HG03432 (cell line): Measurements from ENCODE around the gene NEUROG1.

ENCODE experiments used
- ATAC-seq: cut with Tn5 transposase; IDR thresholded peaks from one replicate; pipeline ENCODE4 v1.9.1; 2021; ENCODE audit warnings: mild to moderate bottlenecking, moderate library complexity; ENCODE audit not compliant: unreplicated experiment

The NEUROG1 gene, protein sequence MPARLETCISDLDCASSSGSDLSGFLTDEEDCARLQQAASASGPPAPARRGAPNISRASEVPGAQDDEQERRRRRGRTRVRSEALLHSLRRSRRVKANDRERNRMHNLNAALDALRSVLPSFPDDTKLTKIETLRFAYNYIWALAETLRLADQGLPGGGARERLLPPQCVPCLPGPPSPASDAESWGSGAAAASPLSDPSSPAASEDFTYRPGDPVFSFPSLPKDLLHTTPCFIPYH

DNA sequence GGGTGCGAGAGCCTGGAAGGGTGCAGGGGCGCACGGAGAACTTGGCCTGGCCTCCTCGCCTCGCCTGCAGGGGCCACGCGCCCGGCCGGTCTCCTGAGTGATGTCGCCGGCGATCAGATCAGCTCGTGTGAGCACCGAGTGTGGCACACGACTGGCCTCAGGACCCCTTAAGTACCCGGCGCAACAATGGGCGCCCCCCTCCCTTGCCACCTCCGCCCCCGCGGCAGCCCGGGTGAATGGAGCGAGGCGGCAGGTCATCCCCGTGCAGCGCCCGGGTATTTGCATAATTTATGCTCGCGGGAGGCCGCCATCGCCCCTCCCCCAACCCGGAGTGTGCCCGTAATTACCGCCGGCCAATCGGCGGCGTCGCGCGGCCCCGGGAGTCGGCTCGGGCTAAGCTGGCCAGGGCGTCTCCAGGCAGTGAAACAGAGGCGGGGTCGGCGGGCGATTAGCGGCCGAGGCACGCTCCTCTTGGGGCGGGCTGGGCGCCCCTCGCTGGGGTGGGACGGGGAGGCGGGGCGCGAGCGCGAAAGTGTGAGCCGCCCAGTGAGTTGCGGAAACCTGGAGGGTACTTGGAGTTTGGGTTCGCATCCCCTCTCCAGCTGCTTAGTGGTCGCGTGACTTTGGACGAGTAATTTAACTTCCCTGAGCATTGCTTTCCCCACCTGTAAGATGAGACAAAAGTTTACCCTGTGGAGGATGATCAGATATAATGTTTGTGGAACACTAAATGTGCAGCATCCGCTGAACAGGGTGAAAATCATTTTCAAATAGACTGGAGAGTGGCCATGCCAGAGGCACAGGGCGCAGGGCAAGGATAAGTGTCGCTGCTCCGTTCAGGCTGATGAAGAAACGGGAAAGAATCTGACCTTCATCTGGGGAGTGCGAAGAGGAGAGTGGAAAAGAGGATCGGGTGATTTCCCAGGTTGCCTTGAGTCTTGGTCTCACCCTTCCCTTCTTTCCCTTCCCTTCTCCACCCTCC is at the start of gene NEUROG1:
Gene NEUROG1 (minus strand): TSS at position 145 of the 982 bp plus-strand sequence. CDS start 274 bp downstream, outside the sequence.
- no peak for ATAC-seq

GRCh38 chr5:135584918-135585317 is 49.2 kb upstream of the NEUROG1 start:
- ATAC-seq = no peak

GRCh38 chr5:135584276-135584675 is 48.5 kb upstream of the NEUROG1 start:
- ATAC-seq = no peak

- ATAC-seq = no peak
Measured at GRCh38 chr5:135582099-135582781, 46.5 kb upstream of the NEUROG1 start.

- no peak for ATAC-seq
Measured at GRCh38 chr5:135578685-135579341, 43.0 kb upstream of the NEUROG1 start, which contains the start of gene CXCL14. CXCL14 (minus strand) TSS chr5:135578991; CDS start chr5:135578778, 213 bp downstream.

DNA sequence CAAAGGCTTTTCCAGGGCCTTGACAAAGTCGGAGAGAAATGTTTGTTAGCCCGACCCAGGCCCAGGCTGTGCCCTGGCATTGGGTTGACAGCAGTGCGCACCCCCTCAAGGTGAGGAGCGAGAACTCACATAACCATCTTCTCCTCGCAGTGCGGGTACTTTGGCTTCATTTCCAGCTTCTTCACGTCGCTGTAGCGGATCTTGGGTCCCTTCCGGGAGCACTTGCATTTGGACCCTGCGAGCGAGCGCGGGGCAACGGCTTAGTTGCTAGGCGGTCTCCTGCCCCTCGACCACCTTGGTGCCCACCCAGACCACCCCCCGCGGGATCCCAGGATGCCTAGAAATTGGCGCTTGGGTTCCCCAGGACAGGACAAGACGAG is 42.5 kb upstream of the NEUROG1 start:
- ATAC-seq = no peak

DNA sequence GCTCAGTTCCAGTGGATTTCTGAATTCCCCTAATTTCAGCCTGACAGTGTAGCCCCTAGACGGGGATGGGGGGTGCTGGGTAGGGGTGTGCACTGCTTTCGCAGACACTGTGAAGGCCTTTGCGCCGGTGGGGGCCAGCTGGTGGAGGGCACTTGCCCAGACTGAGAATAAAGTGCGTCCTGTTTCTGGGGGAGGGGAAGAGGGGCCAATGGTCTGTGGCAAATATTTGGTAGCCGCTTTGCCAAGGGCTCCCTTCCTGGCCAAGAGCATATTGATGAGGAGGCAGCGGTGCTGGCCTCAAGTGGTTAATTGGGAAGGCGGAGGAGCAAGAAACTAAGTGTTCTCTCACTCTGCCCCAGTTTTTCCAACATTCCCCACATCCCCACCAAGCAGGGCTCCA is 41.7 kb upstream of the NEUROG1 start:
- no peak for ATAC-seq

DNA sequence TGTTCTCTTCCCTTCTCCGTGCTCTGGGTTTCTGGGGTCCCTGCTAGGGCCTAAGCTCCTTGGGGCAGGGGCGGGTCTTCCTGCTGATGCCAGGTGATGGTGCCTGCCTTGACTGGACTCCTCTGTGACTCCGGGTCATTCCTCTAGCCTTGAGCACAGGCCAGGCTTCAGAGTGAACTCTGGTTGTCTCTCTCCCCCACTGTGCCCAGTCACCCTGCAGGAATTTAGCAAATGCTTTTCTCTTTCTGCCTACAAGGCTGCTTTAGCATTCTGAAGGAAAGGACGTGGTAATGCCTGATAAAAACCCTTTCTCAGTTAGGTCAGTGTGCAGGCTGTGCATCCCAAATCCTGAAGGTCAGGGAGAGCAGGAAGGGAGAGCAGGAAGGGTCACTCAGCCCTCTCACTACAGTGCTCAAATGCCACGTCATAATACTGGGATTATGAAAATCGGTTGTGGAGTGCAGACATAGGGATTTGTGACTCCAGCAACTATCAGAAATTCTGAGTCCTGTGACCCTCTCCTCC is 40.4 kb upstream of the NEUROG1 start:
- no peak for ATAC-seq

DNA sequence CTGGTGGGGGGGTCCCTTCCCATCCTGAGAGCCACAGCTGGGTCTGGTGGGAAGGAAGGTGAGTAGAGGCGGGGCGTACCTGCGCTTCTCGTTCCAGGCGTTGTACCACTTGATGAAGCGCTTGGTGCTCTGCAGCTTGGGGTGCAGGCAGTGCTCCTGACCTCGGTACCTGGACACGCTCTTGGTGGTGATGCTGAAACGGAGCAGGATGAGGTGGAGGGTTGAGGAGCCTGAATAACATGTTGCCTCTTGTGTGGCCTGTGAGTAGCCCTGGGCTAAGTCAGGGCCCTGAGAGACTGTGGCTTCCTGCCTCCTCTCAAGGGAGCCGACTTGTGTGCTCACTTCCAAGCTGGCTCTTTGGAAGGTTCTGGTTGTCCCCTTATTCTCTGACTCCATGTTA is 38.7 kb upstream of the NEUROG1 start:
- no peak for ATAC-seq

DNA sequence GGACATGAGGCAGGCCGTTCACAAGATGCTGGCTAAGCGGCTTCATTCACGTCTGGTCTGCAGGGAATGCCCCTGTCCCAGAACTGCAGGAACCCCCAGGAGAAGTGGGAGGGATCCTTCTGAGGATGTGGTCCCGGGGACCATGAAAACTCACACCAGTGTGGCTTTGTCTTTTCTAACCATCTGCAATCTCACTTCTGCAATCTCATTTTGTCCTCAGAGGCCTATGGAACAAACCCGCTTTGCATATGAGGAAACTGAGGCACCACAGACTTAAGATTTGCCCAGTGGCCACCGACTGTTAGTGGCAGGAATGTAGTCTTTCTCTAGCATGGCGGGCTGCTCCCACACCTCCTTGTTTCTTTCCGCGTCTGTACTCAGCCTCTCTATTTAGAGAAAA is 36.1 kb upstream of the NEUROG1 start:
- no peak for ATAC-seq

DNA sequence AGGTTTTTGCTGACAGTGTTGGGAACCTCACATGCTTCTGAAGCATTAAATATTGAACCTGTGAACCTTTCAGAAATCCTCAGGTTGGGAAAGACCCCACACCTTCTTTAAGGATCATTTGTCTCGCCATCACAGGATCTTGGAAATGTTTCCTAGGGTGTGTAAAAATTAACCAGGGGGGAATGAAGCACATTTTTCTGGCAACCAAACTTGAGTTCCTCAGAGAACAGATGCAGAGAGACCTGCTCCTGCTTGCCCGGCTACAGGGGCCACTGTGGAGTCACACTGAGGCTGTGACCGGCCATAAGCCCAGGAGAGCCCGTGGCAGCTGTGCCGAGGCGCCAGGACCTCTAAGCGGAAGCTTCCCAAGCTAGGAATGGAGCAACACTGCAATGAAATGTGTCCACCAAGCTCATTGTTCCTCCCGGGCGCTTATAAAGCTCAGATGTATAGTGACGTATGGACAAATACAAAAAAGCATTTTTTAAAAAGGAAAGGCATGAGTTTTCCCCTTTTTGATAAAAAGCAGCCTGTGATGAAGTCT is 35.4 kb upstream of the NEUROG1 start:
- ATAC-seq = no peak

- no peak for ATAC-seq
Measured at GRCh38 chr5:135570453-135570764, 34.6 kb upstream of the NEUROG1 start.

GRCh38 chr5:135569755-135570452 is 34.1 kb upstream of the NEUROG1 start:
- ATAC-seq = no peak

DNA sequence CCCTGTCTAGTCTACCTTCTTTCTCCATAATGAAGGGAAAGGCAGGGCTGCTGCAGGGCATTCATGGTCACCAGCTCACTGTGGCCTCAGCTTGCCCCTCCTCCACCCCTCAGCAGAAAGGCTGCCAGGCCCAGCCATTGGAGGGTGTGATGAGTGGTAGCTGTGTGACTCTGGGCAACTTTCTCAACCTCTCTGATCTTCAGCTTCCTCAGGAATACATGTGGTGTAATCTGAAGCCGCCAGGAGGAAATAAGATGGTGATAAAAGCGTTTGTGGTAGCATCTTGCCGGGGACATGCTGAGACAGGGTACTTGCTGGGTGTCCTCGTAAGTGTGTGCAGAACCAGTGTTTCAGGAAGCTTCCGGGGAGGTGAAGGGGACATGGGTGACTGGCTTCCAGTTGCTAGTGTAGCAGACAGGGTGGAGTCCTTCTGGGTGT is 33.2 kb upstream of the NEUROG1 start:
- ATAC-seq = no peak

GRCh38 chr5:135568246-135568645 is 32.5 kb upstream of the NEUROG1 start:
- no peak for ATAC-seq

GRCh38 chr5:135567661-135568060 is 31.9 kb upstream of the NEUROG1 start:
- ATAC-seq = no peak

GRCh38 chr5:135566422-135567400 is 30.9 kb upstream of the NEUROG1 start:
- no peak for ATAC-seq

- ATAC-seq = peak; percentile 72
Measured at GRCh38 chr5:135565725-135566421, 30.1 kb upstream of the NEUROG1 start.
